CD4-positive, alpha-beta T cell treated with Interleukin-17A for 4 hours (primary cell): Measurements from ENCODE around the gene ZNF442.
"Not testable (repeated sequence)": the region's sequence is repeated elsewhere in the genome, so short reads cannot be mapped to it uniquely, and the experiment has no call there.

Experiments
- DNase-seq: peaks from one replicate; pipeline ENCODE4 v3.0.0-alpha.2; 2020; ENCODE audit warnings: mixed read lengths

ZNF442 gene

DNA sequence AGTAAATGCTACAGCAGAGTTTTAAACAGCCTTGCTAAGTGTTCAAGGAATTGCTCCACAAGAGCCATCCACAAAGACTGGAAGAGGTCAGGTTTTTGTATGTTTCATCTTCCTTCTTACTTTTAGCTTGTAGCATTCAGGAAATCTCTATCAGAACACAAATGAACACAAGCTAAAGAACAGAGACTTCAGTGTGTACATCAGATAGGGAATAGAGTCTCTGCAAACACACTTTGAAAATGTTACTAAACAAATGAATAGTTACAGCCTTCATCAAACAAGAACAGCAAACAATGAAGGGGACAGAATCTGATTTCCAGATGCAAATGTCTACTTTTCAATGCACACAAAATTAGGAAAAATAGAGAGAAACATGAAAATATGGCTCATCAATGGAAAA lies 39.8 kb downstream of the ZNF442 start:
- no peak for DNase-seq

DNA sequence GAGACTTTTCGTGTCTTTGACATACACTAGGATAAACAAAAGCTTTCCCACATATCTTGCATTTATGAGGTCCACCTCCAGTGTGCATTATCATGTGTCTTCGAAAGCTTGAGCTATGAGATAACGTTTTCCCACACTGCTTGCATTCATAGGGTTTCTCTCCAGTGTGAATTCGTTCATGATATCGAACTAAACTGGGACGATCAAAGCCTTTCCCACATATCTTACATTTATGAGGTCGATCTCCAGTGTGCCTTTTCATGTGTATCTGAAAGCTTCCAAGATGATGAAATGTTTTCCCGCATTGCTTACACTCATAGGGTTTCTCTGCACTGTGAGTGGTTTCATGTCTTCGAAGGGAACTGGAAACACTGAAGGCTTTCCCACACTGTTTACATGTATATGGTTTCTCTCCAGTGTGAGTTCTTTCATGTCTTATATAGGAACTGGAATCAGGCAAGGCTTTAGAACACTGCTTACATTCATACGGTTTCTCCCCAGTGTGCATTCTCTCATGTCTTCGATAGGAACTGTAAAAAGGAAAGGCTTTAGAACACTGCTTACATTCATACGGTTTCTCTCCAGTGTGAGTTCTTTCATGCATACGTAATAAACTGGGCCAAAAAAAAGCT lies 46.6 kb downstream of the ZNF442 start:
- no peak for DNase-seq

DNA sequence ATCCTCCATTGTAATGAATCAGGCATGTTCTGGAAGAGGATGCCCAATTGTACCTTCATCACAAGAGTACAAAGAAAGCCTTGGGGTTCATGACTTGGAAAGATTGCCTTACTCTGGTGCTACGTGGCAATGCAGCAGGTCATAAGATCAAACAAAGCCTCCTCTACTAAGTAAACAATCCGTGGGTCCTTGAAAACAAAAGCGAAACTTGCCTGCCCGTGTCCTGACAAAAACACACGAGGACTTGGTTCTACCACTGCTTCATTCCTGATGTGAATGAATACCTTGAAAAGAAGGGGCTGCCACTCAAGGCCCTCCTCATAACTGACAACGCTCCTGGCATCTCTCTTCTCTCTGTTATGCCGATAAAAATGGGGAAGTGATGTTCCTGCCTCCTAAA lies 50.9 kb downstream of the ZNF442 start:
- no peak for DNase-seq

DNA sequence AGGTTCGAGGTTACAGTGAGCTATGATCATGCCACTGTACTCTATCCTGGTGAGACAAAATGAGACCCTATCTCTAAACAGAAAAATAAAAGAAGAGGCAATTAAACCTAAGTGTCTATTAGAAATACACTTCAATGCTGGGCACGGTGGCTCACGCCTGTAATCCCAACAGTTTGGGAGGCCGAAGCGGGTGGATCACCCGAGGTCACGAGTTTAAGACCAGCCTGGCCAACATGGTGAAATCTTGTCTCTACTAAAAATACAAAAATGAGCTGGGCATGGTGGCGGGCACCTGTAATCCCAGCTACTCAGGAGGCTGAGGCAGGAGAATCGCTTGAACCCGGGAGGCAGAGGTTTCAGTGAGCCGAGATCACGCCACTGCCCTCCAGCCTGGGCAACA lies 56.6 kb downstream of the ZNF442 start:
- DNase-seq: not testable (repeated sequence)
